Measurements from ENCODE around the gene STK31.

STK31 gene

DNA sequence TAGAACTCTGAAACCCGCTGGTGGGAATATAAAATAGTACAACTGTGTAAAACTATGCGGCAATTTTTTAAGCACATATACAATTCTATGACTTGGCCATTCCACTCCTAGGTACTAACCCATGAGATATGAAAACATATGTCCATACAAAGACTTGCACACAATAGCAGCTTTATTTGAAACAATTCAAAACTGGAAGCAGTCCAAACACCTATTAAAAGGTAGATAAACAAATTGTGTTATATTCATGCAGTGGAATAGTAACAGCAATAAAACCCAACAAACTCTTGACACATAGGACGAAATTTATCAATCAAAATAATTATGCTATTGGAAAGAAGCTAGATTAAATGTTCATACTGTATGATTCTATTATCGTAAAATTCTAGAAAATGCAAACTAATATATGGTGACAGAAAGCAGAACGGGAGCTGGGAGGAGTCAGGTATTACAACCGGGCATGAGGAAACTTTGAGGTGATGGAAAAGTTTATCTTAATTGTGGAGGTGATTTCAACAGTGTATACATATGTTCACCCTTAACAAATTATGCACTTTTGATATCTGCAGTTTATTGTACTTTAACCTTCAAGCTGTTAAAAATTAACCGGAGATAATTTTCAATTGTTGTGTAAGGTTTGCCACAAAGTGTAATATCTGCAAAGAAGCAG lies 803 bp upstream of the STK31 start:
- ChIA-PET CTCF (interaction anchor here (0.7 to 10.2 kb wide), 12 partner anchors 8 to 169 kb away, joined by 3 to 126 read pairs (median 4); partner anchors contain the start of gene FAM221A), POLR2A (no interaction called here)
- no peak for DNase-seq (ENCODE audit: extremely low spot score)
- no peak for TF ChIP-seq CTCF (IDR thresholded peaks at IDR 0.05; ENCODE audit: control extremely low read depth, extremely low read depth, low read depth, missing control alignments)

DNA sequence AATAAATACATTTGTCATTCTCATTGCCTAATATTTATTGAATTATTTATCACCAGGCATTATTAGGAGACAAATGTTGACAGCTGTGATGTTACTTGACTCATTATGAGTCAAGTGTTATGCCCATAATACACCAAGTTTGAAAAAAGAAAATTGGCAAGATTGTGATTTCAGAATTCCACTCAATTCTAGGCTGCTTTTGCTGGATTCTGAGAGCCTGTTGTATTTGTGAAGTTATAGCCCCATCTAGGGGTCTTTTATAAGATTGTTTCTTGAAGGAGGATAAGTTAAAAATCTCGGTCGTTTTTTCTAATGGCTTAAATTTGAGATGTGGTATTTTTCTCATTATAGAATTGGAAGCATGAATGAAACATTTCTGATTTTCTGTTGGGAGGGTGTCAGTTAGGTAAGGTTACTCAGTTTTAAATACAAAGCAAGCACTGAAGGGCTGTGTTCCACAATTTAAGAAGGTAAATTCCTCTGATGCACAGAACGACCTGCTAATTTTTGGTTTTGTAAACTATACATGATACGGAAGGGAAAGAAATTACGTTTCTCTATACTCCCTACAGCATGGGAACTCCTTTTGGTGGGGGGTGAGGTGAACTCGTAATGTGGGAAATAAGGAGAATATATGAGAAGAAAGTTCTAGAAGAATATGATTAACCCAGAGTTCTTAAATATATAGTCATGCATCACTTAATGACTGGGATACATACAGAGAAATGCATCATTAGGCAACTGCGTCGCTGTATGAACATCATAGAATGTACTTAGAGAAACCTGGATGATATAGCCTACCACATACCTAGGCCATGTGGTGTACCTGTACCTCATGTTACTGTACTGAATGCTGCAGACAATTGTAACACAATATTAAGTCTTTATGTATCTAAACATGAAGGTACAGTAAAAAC lies 2.6 kb downstream of the STK31 start:
- ChIA-PET POLR2A (interaction anchor here (0.7 kb wide), 1 partner anchor 21 kb away, joined by 3 read pairs; no protein-coding TSS in a partner anchor), CTCF (interaction anchor here (0.8 to 10.2 kb wide), 21 partner anchors 8 to 627 kb away, joined by 3 to 126 read pairs (median 6); partner anchors contain the start of gene FAM221A)
- peak; percentile 29 for TF ChIP-seq CTCF (IDR thresholded peaks at IDR 0.05; ENCODE audit: control extremely low read depth, extremely low read depth, low read depth, missing control alignments)
- DNase-seq (ENCODE audit: extremely low spot score): peak; percentile 56

DNA sequence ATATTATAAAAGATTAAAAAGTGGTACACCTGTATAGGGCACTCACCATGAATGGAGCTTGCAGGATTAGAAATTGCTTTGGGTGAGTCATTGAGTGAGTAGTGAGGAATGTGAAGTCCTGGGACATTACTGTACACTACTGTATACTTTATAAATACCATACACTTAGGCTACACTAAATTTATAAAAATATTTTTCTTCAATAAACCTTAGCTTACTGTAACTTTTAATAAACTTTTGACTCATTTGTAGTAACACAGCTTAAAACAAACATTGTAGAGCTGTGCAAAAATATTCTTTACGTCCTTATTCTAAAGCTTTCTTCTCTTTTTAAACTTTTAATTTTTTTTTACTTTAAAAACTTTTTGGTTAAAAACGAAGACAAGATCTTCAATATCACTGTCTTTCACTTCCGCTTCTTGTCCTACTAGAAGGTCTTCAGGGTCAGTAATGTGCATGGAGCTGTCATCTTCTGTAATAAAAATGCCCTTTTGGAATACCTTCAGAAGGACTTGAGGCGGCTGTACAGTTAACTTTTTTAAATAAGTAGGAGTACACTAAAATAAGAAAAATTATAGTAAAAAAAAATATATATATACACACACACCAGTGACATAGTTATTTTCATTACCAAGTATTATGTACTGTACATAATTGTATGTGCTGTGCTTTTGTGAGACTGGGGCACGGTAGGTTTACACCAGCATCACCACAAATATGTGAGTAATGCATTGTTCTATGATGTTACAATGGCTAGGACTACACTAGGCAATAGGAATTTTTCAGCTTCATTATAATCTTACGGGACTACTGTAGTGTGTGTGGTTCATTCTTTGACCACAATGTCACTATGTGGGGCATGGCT lies 3.5 kb downstream of the STK31 start:
- CTCF ChIA-PET: interaction anchor here (0.8 to 10.2 kb wide), 11 partner anchors 15 to 441 kb away, joined by 3 to 126 read pairs (median 4); partner anchors contain the start of gene FAM221A
- POLR2A ChIA-PET: no interaction called here
- no peak for DNase-seq (ENCODE audit: extremely low spot score)
- TF ChIP-seq CTCF (IDR thresholded peaks at IDR 0.05; ENCODE audit: control extremely low read depth, extremely low read depth, low read depth, missing control alignments): no peak

DNA sequence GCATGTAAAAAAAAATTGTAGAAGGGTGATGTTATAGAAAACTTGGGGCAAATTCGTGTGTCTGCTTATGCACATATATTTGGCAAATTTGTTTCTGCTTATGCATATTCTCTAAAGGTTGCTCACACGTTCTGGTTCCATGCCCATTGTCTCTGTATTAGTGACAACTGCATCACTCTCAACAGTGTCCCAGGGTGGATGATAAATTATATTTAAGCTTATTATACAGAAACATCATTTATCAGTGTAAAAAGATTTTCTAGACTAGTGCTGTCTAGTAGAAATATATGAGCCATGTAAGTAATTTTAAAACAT lies 4.1 kb downstream of the STK31 start:
- DNase-seq (ENCODE audit: extremely low spot score): no peak
- TF ChIP-seq CTCF (IDR thresholded peaks at IDR 0.05; ENCODE audit: control extremely low read depth, extremely low read depth, low read depth, missing control alignments): no peak
- ChIA-PET POLR2A (no interaction called here), CTCF (interaction anchor here (0.7 to 10.2 kb wide), 9 partner anchors 9 to 1315 kb away, joined by 3 to 126 read pairs (median 4); no protein-coding TSS in a partner anchor)

- no peak for DNase-seq (ENCODE audit: extremely low spot score)
- no peak for TF ChIP-seq CTCF (IDR thresholded peaks at IDR 0.05; ENCODE audit: control extremely low read depth, extremely low read depth, low read depth, missing control alignments)
- CTCF ChIA-PET: interaction anchor here (0.6 to 10.2 kb wide), 11 partner anchors 10 to 1315 kb away, joined by 3 to 126 read pairs (median 4); no protein-coding TSS in a partner anchor
- POLR2A ChIA-PET: no interaction called here
Measured at GRCh38 chr7:23714579-23714978, 4.6 kb downstream of the STK31 start.

DNA sequence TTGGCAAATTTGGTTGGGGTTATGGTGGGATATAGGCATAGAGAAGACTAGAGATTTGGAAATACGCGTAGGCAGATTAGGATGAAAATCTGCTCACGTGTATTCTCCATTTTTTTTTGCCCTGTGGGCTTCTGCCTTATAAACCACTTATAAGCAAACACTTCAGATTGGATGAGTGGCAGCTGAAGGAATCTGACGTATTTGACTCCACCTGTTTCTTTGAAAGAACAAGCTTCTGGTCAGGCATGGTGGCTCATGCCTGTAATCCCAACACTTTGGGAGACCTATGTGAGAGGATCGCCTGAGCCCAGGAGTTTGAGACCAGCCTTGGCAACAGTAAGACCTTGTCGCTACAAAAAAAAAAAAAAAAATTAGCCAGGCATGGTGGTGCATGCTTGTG lies 5.1 kb downstream of the STK31 start:
- CTCF ChIA-PET: interaction anchor here (0.6 to 10.2 kb wide), 8 partner anchors 10 to 442 kb away, joined by 3 to 126 read pairs (median 4); no protein-coding TSS in a partner anchor
- no peak for TF ChIP-seq CTCF (IDR thresholded peaks at IDR 0.05; ENCODE audit: control extremely low read depth, extremely low read depth, low read depth, missing control alignments)
- DNase-seq (ENCODE audit: extremely low spot score): no peak
- POLR2A ChIA-PET: no interaction called here

All from GM10248 (cell line).